ENCODE data around the gene PITPNC1.
A peak's percentile ranks its signal among the peaks of the same experiment; 100 is the strongest.

The PITPNC1 gene

GRCh38 chr17:67518876-67519275 is 141.8 kb downstream of the PITPNC1 start:
- no peak overlapping the region for H3K27ac ChIP-seq (ENCODE audit: low read depth, low read length)
- peaks cover 53% of the 10 kb centered on the region for H3K4me1 ChIP-seq (ENCODE audit: insufficient read depth, low read length)
- H3K27me3 ChIP-seq (ENCODE audit: insufficient read depth, low read length) = no peaks in the 10 kb centered on the region
- no peaks in the 10 kb centered on the region for H3K36me3 ChIP-seq (ENCODE audit: insufficient read depth, low read length)
- H3K9me3 ChIP-seq (ENCODE audit: insufficient read depth, low read depth, low read length) = 0 out of 2 replicates have a peak, but pooled peaks cover 5% of the 10 kb centered on the region
- H3K9ac ChIP-seq (ENCODE audit: low read depth, low read length) = no peak overlapping the region
- H3K4me3 ChIP-seq (ENCODE audit: low read length) = no peak overlapping the region
- WGBS = 96% methylated on average over 3 of the region's 3 CpGs

GRCh38 chr17:67519801-67520251 is 142.7 kb downstream of the PITPNC1 start:
- H3K4me3 ChIP-seq (ENCODE audit: low read length) = no peak overlapping the region
- H3K27me3 ChIP-seq (ENCODE audit: insufficient read depth, low read length) = no peaks in the 10 kb centered on the region
- H3K9ac ChIP-seq (ENCODE audit: low read depth, low read length) = no peak overlapping the region
- no peaks in the 10 kb centered on the region for H3K36me3 ChIP-seq (ENCODE audit: insufficient read depth, low read length)
- peak overlapping the region; percentile 56 for H3K27ac ChIP-seq (ENCODE audit: low read depth, low read length)
- WGBS = 29% methylated on average over 5 of the region's 5 CpGs
- H3K9me3 ChIP-seq (ENCODE audit: insufficient read depth, low read depth, low read length) = 0 out of 2 replicates have a peak, but pooled peaks cover 5% of the 10 kb centered on the region
- peaks cover 53% of the 10 kb centered on the region for H3K4me1 ChIP-seq (ENCODE audit: insufficient read depth, low read length)

GRCh38 chr17:67520252-67520906 is 143.3 kb downstream of the PITPNC1 start:
- peaks cover 53% of the 10 kb centered on the region for H3K4me1 ChIP-seq (ENCODE audit: insufficient read depth, low read length)
- H3K36me3 ChIP-seq (ENCODE audit: insufficient read depth, low read length) = no peaks in the 10 kb centered on the region
- H3K4me3 ChIP-seq (ENCODE audit: low read length) = no peak overlapping the region
- 69% methylated on average over 13 of the region's 13 CpGs for WGBS
- H3K9ac ChIP-seq (ENCODE audit: low read depth, low read length) = 0 out of 2 replicates have a peak overlapping the region, but pooled peaks have one; percentile 25
- H3K27me3 ChIP-seq (ENCODE audit: insufficient read depth, low read length) = no peaks in the 10 kb centered on the region
- H3K9me3 ChIP-seq (ENCODE audit: insufficient read depth, low read depth, low read length) = 0 out of 2 replicates have a peak, but pooled peaks cover 5% of the 10 kb centered on the region
- peak overlapping the region; percentile 55 for H3K27ac ChIP-seq (ENCODE audit: low read depth, low read length)

GRCh38 chr17:67520916-67521774 is 144.1 kb downstream of the PITPNC1 start:
- Histone ChIP-seq H3K36me3 (ENCODE audit: insufficient read depth, low read length) (no peaks in the 10 kb centered on the region), H3K9ac (ENCODE audit: low read depth, low read length) (no peak overlapping the region), H3K27me3 (ENCODE audit: insufficient read depth, low read length) (no peaks in the 10 kb centered on the region), H3K4me3 (ENCODE audit: low read length) (no peak overlapping the region), H3K27ac (ENCODE audit: low read depth, low read length) (no peak overlapping the region; the same call in 1 of the 2 replicates), H3K4me1 (ENCODE audit: insufficient read depth, low read length) (peaks cover 49% of the 10 kb centered on the region), H3K9me3 (ENCODE audit: insufficient read depth, low read depth, low read length) (0 out of 2 replicates have a peak, but pooled peaks cover 5% of the 10 kb centered on the region)
- 88% methylated on average over 9 of the region's 10 CpGs for WGBS

- 91% methylated on average over 9 of the region's 9 CpGs for WGBS
- Histone ChIP-seq H3K4me1 (ENCODE audit: insufficient read depth, low read length) (peaks cover 47% of the 10 kb centered on the region), H3K9me3 (ENCODE audit: insufficient read depth, low read depth, low read length) (0 out of 2 replicates have a peak, but pooled peaks cover 5% of the 10 kb centered on the region), H3K4me3 (ENCODE audit: low read length) (no peak overlapping the region), H3K27ac (ENCODE audit: low read depth, low read length) (0 out of 2 replicates have a peak overlapping the region, but pooled peaks have one; percentile 2), H3K9ac (ENCODE audit: low read depth, low read length) (no peak overlapping the region), H3K27me3 (ENCODE audit: insufficient read depth, low read length) (no peaks in the 10 kb centered on the region), H3K36me3 (ENCODE audit: insufficient read depth, low read length) (no peaks in the 10 kb centered on the region)
Measured at GRCh38 chr17:67521775-67522069, 144.6 kb downstream of the PITPNC1 start.

- no peaks in the 10 kb centered on the region for H3K27me3 ChIP-seq (ENCODE audit: insufficient read depth, low read length)
- H3K27ac ChIP-seq (ENCODE audit: low read depth, low read length) = no peak overlapping the region
- peaks cover 47% of the 10 kb centered on the region for H3K4me1 ChIP-seq (ENCODE audit: insufficient read depth, low read length)
- no peak overlapping the region for H3K9ac ChIP-seq (ENCODE audit: low read depth, low read length)
- H3K9me3 ChIP-seq (ENCODE audit: insufficient read depth, low read depth, low read length) = no peaks in the 10 kb centered on the region
- no peak overlapping the region for H3K4me3 ChIP-seq (ENCODE audit: low read length)
- no peaks in the 10 kb centered on the region for H3K36me3 ChIP-seq (ENCODE audit: insufficient read depth, low read length)
- 87% methylated on average over 5 of the region's 5 CpGs for WGBS
Measured at GRCh38 chr17:67523101-67523500, 146.0 kb downstream of the PITPNC1 start.

GRCh38 chr17:67525239-67526135 is 148.4 kb downstream of the PITPNC1 start:
- Histone ChIP-seq H3K27ac (ENCODE audit: low read depth, low read length) (no peak overlapping the region), H3K4me1 (ENCODE audit: insufficient read depth, low read length) (peaks cover 53% of the 10 kb centered on the region), H3K27me3 (ENCODE audit: insufficient read depth, low read length) (no peaks in the 10 kb centered on the region), H3K9me3 (ENCODE audit: insufficient read depth, low read depth, low read length) (no peaks in the 10 kb centered on the region), H3K36me3 (ENCODE audit: insufficient read depth, low read length) (no peaks in the 10 kb centered on the region), H3K9ac (ENCODE audit: low read depth, low read length) (no peak overlapping the region), H3K4me3 (ENCODE audit: low read length) (no peak overlapping the region)
- WGBS = 89% methylated on average over 14 of the region's 14 CpGs

GRCh38 chr17:67526700-67527099 is 149.6 kb downstream of the PITPNC1 start:
- H3K9me3 ChIP-seq (ENCODE audit: insufficient read depth, low read depth, low read length) = no peaks in the 10 kb centered on the region
- no peak overlapping the region for H3K27ac ChIP-seq (ENCODE audit: low read depth, low read length)
- H3K4me1 ChIP-seq (ENCODE audit: insufficient read depth, low read length) = peaks cover 50% of the 10 kb centered on the region
- 93% methylated on average over 4 of the region's 4 CpGs for WGBS
- H3K27me3 ChIP-seq (ENCODE audit: insufficient read depth, low read length) = no peaks in the 10 kb centered on the region
- no peaks in the 10 kb centered on the region for H3K36me3 ChIP-seq (ENCODE audit: insufficient read depth, low read length)
- H3K9ac ChIP-seq (ENCODE audit: low read depth, low read length) = no peak overlapping the region
- no peak overlapping the region for H3K4me3 ChIP-seq (ENCODE audit: low read length)

GRCh38 chr17:67528751-67529436 is 151.8 kb downstream of the PITPNC1 start:
- Histone ChIP-seq H3K36me3 (ENCODE audit: insufficient read depth, low read length) (no peaks in the 10 kb centered on the region), H3K27me3 (ENCODE audit: insufficient read depth, low read length) (no peaks in the 10 kb centered on the region), H3K4me3 (ENCODE audit: low read length) (peak overlapping the region; percentile 29), H3K9me3 (ENCODE audit: insufficient read depth, low read depth, low read length) (no peaks in the 10 kb centered on the region), H3K27ac (ENCODE audit: low read depth, low read length) (peak overlapping the region; percentile 65), H3K4me1 (ENCODE audit: insufficient read depth, low read length) (peaks cover 36% of the 10 kb centered on the region), H3K9ac (ENCODE audit: low read depth, low read length) (peak overlapping the region; percentile 45)
- WGBS = 18% methylated on average over 21 of the region's 22 CpGs

- 65% methylated on average over 12 of the region's 12 CpGs for WGBS
- H3K4me3 ChIP-seq (ENCODE audit: low read length) = no peak overlapping the region
- H3K27ac ChIP-seq (ENCODE audit: low read depth, low read length) = no peak overlapping the region
- H3K4me1 ChIP-seq (ENCODE audit: insufficient read depth, low read length) = peaks cover 30% of the 10 kb centered on the region
- no peaks in the 10 kb centered on the region for H3K27me3 ChIP-seq (ENCODE audit: insufficient read depth, low read length)
- H3K9me3 ChIP-seq (ENCODE audit: insufficient read depth, low read depth, low read length) = no peaks in the 10 kb centered on the region
- H3K9ac ChIP-seq (ENCODE audit: low read depth, low read length) = no peak overlapping the region
- no peaks in the 10 kb centered on the region for H3K36me3 ChIP-seq (ENCODE audit: insufficient read depth, low read length)
Measured at GRCh38 chr17:67531291-67531690, 154.2 kb downstream of the PITPNC1 start.

Measured in HUES64 (cell line).